Left lung (tissue), 10 donors: ENCODE data around the gene C19orf44. TPM values are rescaled to one million over a fixed set of nuclear protein-coding genes. Genes with fewer than 3 reads are reported as not detected.
"Not testable (repeated sequence)": the region's sequence is repeated elsewhere in the genome, so short reads cannot be mapped to it uniquely, and the experiment has no call there.

ENCODE experiments used
- ATAC-seq: fragments of 200-7000 bp; cut with Tn5 transposase; one replicate; pipeline ENCODE4 v1.9.1; 2020; ENCODE audit warnings: moderate library complexity
- DNase-seq, 4 donors: peaks; one replicate each; pipeline ENCODE4 v3.0.0-alpha.2; 2013 to 2020
- H3K27ac ChIP-seq, 2 donors: fragments of 200-600 bp; sonication (generic) in 1 of 2; one replicate each; pipeline versions ENCODE4 v1.5.0 to v1.8.0; 2020 to 2021
- H3K27me3 ChIP-seq, 2 donors: fragments of 200-600 bp; sonication (generic) in 1 of 2; one replicate each; pipeline versions ENCODE4 v1.5.0 to v1.8.0; 2020 to 2021
- H3K36me3 ChIP-seq, 2 donors: fragments of 200-600 bp; sonication (generic) in 1 of 2; one replicate each; pipeline versions ENCODE4 v1.5.0 to v1.8.0; 2020 to 2021
- H3K4me1 ChIP-seq, 2 donors: fragments of 200-600 bp; one replicate each; pipeline ENCODE4 v1.8.0; 2021
- H3K4me3 ChIP-seq, 2 donors: fragments of 200-600 bp; sonication (generic) in 1 of 2; one replicate each; pipeline versions ENCODE4 v1.5.0 to v1.8.0; 2020 to 2021; ENCODE audit warnings: mild to moderate bottlenecking in 1 of 2
- H3K9me3 ChIP-seq, 2 donors: fragments of 200-600 bp; sonication (generic) in 1 of 2; one replicate each; pipeline versions ENCODE4 v1.5.0 to v1.8.0; 2020 to 2021
- CTCF ChIP-seq, 2 donors: fragments of 200-600 bp; sonication (generic) in 1 of 2; IDR thresholded peaks; one replicate each; pipeline versions ENCODE4 v1.5.0 to v1.8.0; 2021; ENCODE audit warnings: antibody characterized with exemption in 2 of 2
- intact Hi-C, 2 donors: fragments of 100-400 bp; cut with DNase I; formaldehyde crosslinking; loops; one replicate each; pipeline versions ENCODE4 v1.11.2 to v1.14.2; 2022
- polyA plus RNA-seq, 6 donors: library from polyadenylated mRNA; unstranded; fragments of 120-200 nt; gene quantifications; one replicate each; pipeline ENCODE4 v1.2.1, GENCODE V29; 2013; ENCODE audit not compliant: insufficient read length in 6 of 6
- total RNA-seq, 2 donors: library from RNA; stranded (reverse); fragmentation: NEBNext Ultra II Directional; extraction: Animal tissue kit (Norgen Biotek cat#: 25700); gene quantifications; one replicate each; pipeline ENCODE4 v1.2.1, GENCODE V29; 2021
- donor health status: DM: no; HTN: yes; CAD: no.
- donor health status: DM: no; HTN: no; CAD: no.

C19orf44 gene
- total and polyA plus RNA-seq, 8 donors, result 4.9 to 18.7 (median 15.0) TPM

DNA sequence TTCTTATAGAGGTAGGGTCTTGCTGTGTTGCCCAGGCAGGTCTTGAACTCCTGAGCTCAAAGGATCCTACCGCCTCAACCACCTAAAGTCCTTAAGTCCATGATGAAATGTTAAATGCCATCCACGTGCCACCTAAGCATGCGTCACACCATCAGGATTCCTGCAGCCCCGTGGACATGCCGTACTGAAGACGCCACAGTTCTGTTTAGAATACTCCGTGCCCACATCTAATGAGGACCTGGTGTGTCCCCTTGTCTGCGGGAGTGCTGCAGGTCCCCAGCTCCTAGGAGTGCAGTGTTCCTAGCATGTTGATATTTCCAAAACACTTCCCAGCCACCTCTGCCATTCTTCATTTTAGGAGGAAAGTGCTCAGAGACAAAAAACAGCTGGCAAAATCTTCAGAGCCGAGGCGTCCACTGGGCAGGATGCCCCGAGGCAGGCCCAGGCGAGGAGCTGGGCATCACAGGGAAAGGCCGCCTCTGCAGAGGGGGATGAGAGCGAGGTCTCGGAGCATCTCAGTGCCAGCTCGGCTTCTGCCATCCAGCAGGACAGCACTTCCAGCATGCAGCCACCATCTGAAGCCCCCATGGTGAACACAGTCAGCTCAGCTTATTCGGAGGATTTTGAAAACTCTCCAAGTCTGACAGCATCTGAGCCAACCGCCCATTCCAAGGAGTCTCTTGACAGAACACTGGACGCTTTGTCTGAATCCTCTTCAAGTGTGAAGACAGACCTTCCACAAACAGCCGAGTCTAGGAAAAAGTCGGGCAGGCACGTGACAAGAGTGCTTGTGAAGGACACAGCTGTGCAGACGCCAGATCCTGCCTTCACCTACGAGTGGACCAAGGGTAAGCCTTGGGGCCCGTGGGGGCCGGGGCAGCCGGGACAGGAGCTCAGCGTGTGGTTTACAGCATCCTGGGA is 13.2 kb downstream of the C19orf44 start:
- Histone ChIP-seq H3K4me3 (no peak overlapping the region), H3K4me1 (no peaks in the 10 kb centered on the region), H3K27me3 (no peaks in the 10 kb centered on the region), H3K27ac (peak overlapping the region in 1 of 2 donors; percentile 5), H3K36me3 (peaks cover 0 to 52% of the 10 kb centered on the region in 2 donors), H3K9me3 (no peaks in the 10 kb centered on the region)
- ATAC-seq (peak; percentile 37), DNase-seq (peak in 2 of 4 donors; percentile 61 to 77)
- TF ChIP-seq CTCF (IDR thresholded peaks at IDR 0.05), result no peak
- intact Hi-C loops, result no loop called here

- DNase-seq, H3K4me3 ChIP-seq, H3K9me3 ChIP-seq, intact Hi-C loops, ATAC-seq, H3K27me3 ChIP-seq, H3K27ac ChIP-seq, H3K4me1 ChIP-seq: not testable (repeated sequence)
- peaks cover 0 to 62% of the 10 kb centered on the region in 2 donors for H3K36me3 ChIP-seq
These were observed 16.4 kb downstream of the C19orf44 start for GRCh38 chr19:16512611-16513010.

- peaks cover 0 to 75% of the 10 kb centered on the region in 2 donors for H3K36me3 ChIP-seq
- TF ChIP-seq CTCF (IDR thresholded peaks at IDR 0.05), result no peak
- H3K27ac ChIP-seq, result no peak overlapping the region
- intact Hi-C loops, result no loop called here
- no peak for ATAC-seq
- no peaks in the 10 kb centered on the region for H3K9me3 ChIP-seq
- H3K27me3 ChIP-seq, result no peaks in the 10 kb centered on the region
- H3K4me1 ChIP-seq, result no peaks in the 10 kb centered on the region
- H3K4me3 ChIP-seq, result no peak overlapping the region
- no peak for DNase-seq
These were observed 18.3 kb downstream of the C19orf44 start for GRCh38 chr19:16514383-16515019.

- Histone ChIP-seq H3K36me3 (peaks cover 3 to 83% of the 10 kb centered on the region in 2 donors), H3K9me3 (no peaks in the 10 kb centered on the region), H3K27ac (no peak overlapping the region), H3K4me1 (no peaks in the 10 kb centered on the region), H3K4me3 (no peak overlapping the region), H3K27me3 (no peaks in the 10 kb centered on the region)
- TF ChIP-seq CTCF (IDR thresholded peaks at IDR 0.05), result no peak
- DNase-seq, result no peak
- intact Hi-C loops, result no loop called here
- ATAC-seq, result no peak
These were observed 20.2 kb downstream of the C19orf44 start for GRCh38 chr19:16516381-16516780.

GRCh38 chr19:16516923-16517610 is 20.9 kb downstream of the C19orf44 start:
- no peak for ATAC-seq
- TF ChIP-seq CTCF (IDR thresholded peaks at IDR 0.05), result no peak
- H3K27ac ChIP-seq, result no peak overlapping the region

More at GRCh38 chr19:16516923-16517610, 20.9 kb downstream of the C19orf44 start:
- H3K36me3 ChIP-seq, result peaks cover 3 to 84% of the 10 kb centered on the region in 2 donors
- no peaks in the 10 kb centered on the region for H3K9me3 ChIP-seq
- H3K27me3 ChIP-seq, result no peaks in the 10 kb centered on the region
- no peaks in the 10 kb centered on the region for H3K4me1 ChIP-seq
- H3K4me3 ChIP-seq, result no peak overlapping the region
- intact Hi-C loops, result no loop called here
- no peak for DNase-seq
